Measurements from ENCODE around the gene PPP2R3B. TPM values are rescaled to one million over a fixed set of nuclear protein-coding genes. Genes with fewer than 3 reads are reported as not detected.
"Not testable (repeated sequence)": the region's sequence is repeated elsewhere in the genome, so short reads cannot be mapped to it uniquely, and the experiment has no call there.

Gene PPP2R3B
- polyA plus RNA-seq, 1 donor = 199 TPM

GRCh38 chrX:305781-306613 lies 80.7 kb downstream of the PPP2R3B start:
- DNase-seq (ENCODE audit: low read depth) = not testable (repeated sequence)

- no peak for DNase-seq (ENCODE audit: low read depth)
These were observed 83.7 kb downstream of the PPP2R3B start for GRCh38 chrX:302975-303374.

- DNase-seq (ENCODE audit: low read depth) = no peak
These were observed 86.4 kb downstream of the PPP2R3B start for GRCh38 chrX:300334-300733.

GRCh38 chrX:298993-299392 lies 87.7 kb downstream of the PPP2R3B start:
- DNase-seq (ENCODE audit: low read depth) = no peak

- no peak for DNase-seq (ENCODE audit: low read depth)
These were observed 91.6 kb downstream of the PPP2R3B start for GRCh38 chrX:295136-295535.

GRCh38 chrX:292900-293897 lies 93.5 kb downstream of the PPP2R3B start:
- DNase-seq (ENCODE audit: low read depth) = no peak

GRCh38 chrX:291411-291901 lies 95.3 kb downstream of the PPP2R3B start:
- DNase-seq (ENCODE audit: low read depth) = no peak

- DNase-seq (ENCODE audit: low read depth) = no peak
These were observed 96.1 kb downstream of the PPP2R3B start for GRCh38 chrX:290476-291166.

GRCh38 chrX:288561-288991 lies 98.1 kb downstream of the PPP2R3B start:
- DNase-seq (ENCODE audit: low read depth) = no peak

GRCh38 chrX:287670-288069 lies 99.0 kb downstream of the PPP2R3B start:
- no peak for DNase-seq (ENCODE audit: low read depth)

- DNase-seq (ENCODE audit: low read depth) = no peak
These were observed 101.5 kb downstream of the PPP2R3B start for GRCh38 chrX:285076-285677.

Other genes starting within 250 kb of the PPP2R3B start
- 16.8 TPM for gene PLCXD1, start 105.5 kb downstream of the PPP2R3B start, polyA plus RNA-seq (ENCODE audit: insufficient read length)
- gene GTPBP6, start 68.1 kb downstream of the PPP2R3B start, polyA plus RNA-seq (ENCODE audit: insufficient read length) = 46.9 TPM
- gene SHOX, start 243.9 kb upstream of the PPP2R3B start, polyA plus RNA-seq (ENCODE audit: insufficient read length) = 0.58 TPM

All from forelimb muscle (tissue), 1 donor.